K562 (cell line): ENCODE results near the gene HDLBP. TPM values are rescaled to one million over a fixed set of nuclear protein-coding genes. Genes with fewer than 3 reads are reported as not detected.

Source experiments
- ATAC-seq: fragments of 200-7000 bp; cut with Tn5 transposase; 3 replicates; pipeline ENCODE4 v1.9.1; 2020; ENCODE audit warnings: moderate library complexity
- BruUV-seq: library from RNA; stranded (reverse); fragments of 400-500 nt; replicated peaks from 2 replicates; lab custom pipeline; 2021; lab: Mats Ljungman, UMichigan
- CTCF ChIA-PET: fragments of 300-600 bp; formaldehyde crosslinking; extraction: SDS; loops from one replicate; lab custom pipeline; 2021; ENCODE audit warnings: low intra/inter-chr PET ratio; lab: Yijun Ruan, JAX
- POLR2A ChIA-PET: fragments of 300-600, 350-650 bp; sonication (Branson Sonifier 250); formaldehyde crosslinking; extraction: SDS; loops from one replicate; lab custom pipeline; 2021; ENCODE audit warnings: antibody characterized with exemption, inconsistent platforms; lab: Yijun Ruan, JAX
- DNase-seq, 4 experiments: peaks; one replicate each; pipeline versions ENCODE4 v3.0.0 to v3.0.0-alpha.2; 2011 to 2018; ENCODE audit warnings: low spot score in 3 of 4, mixed read lengths in 3 of 4; ENCODE audit errors: extremely low read depth in 1 of 4
- FAIRE-seq: peaks from 2 replicates; lab custom pipeline; 2011; peaks lifted over from hg19 to GRCh38; lab: Jason Lieb, UNC
- H2AFZ ChIP-seq: 2 replicates; pipeline ENCODE4 v1.6.0; 2011; ENCODE audit warnings: low read depth, low read length, control low read depth, inconsistent platforms
- H3K27ac ChIP-seq: fragments of 200-600 bp; 3 replicates; pipeline ENCODE4 v1.8.0; 2011; ENCODE audit warnings: low read depth, mild to moderate bottlenecking, control low read depth, inconsistent platforms, low read length, moderate library complexity, mixed read lengths; ENCODE audit errors: extremely low read depth
- H3K27me3 ChIP-seq, 2 experiments: fragments of 300-600 bp in 1 of 2; 2 replicates in 1 of 2; 3 replicates in 1 of 2; pipeline versions ENCODE4 v1.6.0 to v1.8.0; 2011; ENCODE audit warnings: inconsistent platforms in 2 of 2, low read length in 2 of 2, mild to moderate bottlenecking in 1 of 2, mixed read lengths in 1 of 2, moderate library complexity in 1 of 2; ENCODE audit not compliant: control insufficient read depth in 2 of 2, insufficient read depth in 2 of 2
- H3K36me3 ChIP-seq: fragments of 300-600 bp; 3 replicates; pipeline ENCODE4 v1.8.0; 2011; ENCODE audit warnings: mild to moderate bottlenecking, low read length, inconsistent platforms; ENCODE audit not compliant: control insufficient read depth, insufficient read depth
- H3K4me1 ChIP-seq, 2 experiments: fragments of 200-600 bp in 1 of 2; replicated peaks in 1 of 2; 2 replicates in 1 of 2; 3 replicates in 1 of 2; pipeline versions ENCODE4 v1.5.1 to v1.8.0; 2011; ENCODE audit warnings: inconsistent platforms in 2 of 2, low read length in 2 of 2, mild to moderate bottlenecking in 1 of 2, mixed read lengths in 1 of 2, moderate library complexity in 1 of 2; ENCODE audit not compliant: control insufficient read depth in 2 of 2, insufficient read depth in 2 of 2
- H3K4me2 ChIP-seq: 2 replicates; pipeline ENCODE4 v1.6.1; 2011; ENCODE audit warnings: low read length, control low read depth, inconsistent platforms, mixed read lengths; ENCODE audit not compliant: insufficient read depth
- H3K4me3 ChIP-seq: fragments of 200-600 bp; sonication (generic), shearing (Covaris generic); 2 replicates; pipeline ENCODE4 v1.5.1; 2016; ENCODE audit warnings: control low read depth, inconsistent platforms
- H3K79me2 ChIP-seq: fragments of 200-600 bp; 3 replicates; pipeline ENCODE4 v1.8.0; 2011; ENCODE audit warnings: low read length, inconsistent platforms; ENCODE audit not compliant: control insufficient read depth, insufficient read depth
- H3K9ac ChIP-seq, 2 experiments: 2 replicates each; pipeline versions ENCODE4 v1.6.0 to v1.6.1; 2011; ENCODE audit warnings: low read depth in 2 of 2, low read length in 2 of 2, control low read depth in 1 of 2, inconsistent platforms in 1 of 2, mild to moderate bottlenecking in 1 of 2, mixed read lengths in 1 of 2; ENCODE audit not compliant: insufficient read depth in 1 of 2
- H3K9me1 ChIP-seq: one replicate; pipeline ENCODE4 v1.6.0; 2011; ENCODE audit warnings: inconsistent platforms, mild to moderate bottlenecking, low read length, moderate library complexity; ENCODE audit not compliant: control insufficient read depth, insufficient read depth
- H3K9me3 ChIP-seq: replicated peaks from 2 replicates; pipeline ENCODE4 v1.5.1; 2011; ENCODE audit warnings: low read depth, low read length, inconsistent platforms; ENCODE audit not compliant: control insufficient read depth, insufficient read depth
- H4K20me1 ChIP-seq: replicated peaks from 2 replicates; pipeline ENCODE4 v1.6.1; 2011; ENCODE audit warnings: low read length, inconsistent platforms, mixed read lengths; ENCODE audit not compliant: control insufficient read depth, insufficient read depth
- GATAD2A ChIP-seq: fragments of 450-650 bp; IDR thresholded peaks from 2 replicates; pipeline ENCODE4 v1.6.1; 2017
- MLX ChIP-seq, 2 experiments: fragments of 450-650 bp in 1 of 2; sonication (generic) in 1 of 2; formaldehyde crosslinking; conservative IDR thresholded peaks; 2 replicates each; pipeline versions ENCODE4 v1.4.0 to v1.8.1; 2020 to 2022; ENCODE audit warnings: mild to moderate bottlenecking in 1 of 2, missing genetic modification reagents in 1 of 2
- SMAD3 ChIP-seq: fragments of 450-650 bp; formaldehyde crosslinking; conservative IDR thresholded peaks from 2 replicates; pipeline ENCODE4 v1.4.0; 2020; ENCODE audit warnings: mild to moderate bottlenecking
- TCF3 ChIP-seq: sonication (generic); formaldehyde crosslinking; IDR thresholded peaks from 2 replicates; pipeline ENCODE4 v1.4.0; 2020; ENCODE audit warnings: mild to moderate bottlenecking, missing genetic modification reagents
- THAP7 ChIP-seq: fragments of 250-450 bp; sonication (Bioruptor Pico); IDR thresholded peaks from 2 replicates; pipeline ENCODE4 v1.5.0; 2021
- TSHZ1 ChIP-seq: fragments of 250-450 bp; sonication (Bioruptor Pico); IDR thresholded peaks from 2 replicates; pipeline ENCODE4 v1.4.0; 2020; ENCODE audit warnings: mild to moderate bottlenecking, moderate library complexity
- ZBTB12 ChIP-seq: fragments of 250-450 bp; sonication (Bioruptor Pico); IDR thresholded peaks from 2 replicates; pipeline ENCODE4 v1.4.0; 2020
- ZNF592 ChIP-seq: fragments of 450-650 bp; IDR thresholded peaks from 2 replicates; pipeline ENCODE4 v1.6.1; 2017; ENCODE audit warnings: antibody characterized with exemption, mild to moderate bottlenecking
- WGBS: fragments of 100-300 bp; shearing (Covaris generic); methylation state at CpG from one replicate; pipeline ENCODE4 v1.1.6; 2016; ENCODE audit warnings: low coverage, mixed read lengths; ENCODE audit not compliant: insufficient coverage; ENCODE audit errors: missing lambda C conversion rate; 5-methylcytosine and 5-hydroxymethylcytosine counted together
- in situ Hi-C: fragments of 300-500 bp; cut with MboI; formaldehyde crosslinking; loops from 4 replicates; pipeline ENCODE4 v1.15.0; 2018; ENCODE audit warnings: inconsistent platforms, mixed read lengths
- intact Hi-C: fragments of 100-400 bp; cut with micrococcal nuclease; formaldehyde crosslinking; loops from 2 replicates; pipeline ENCODE4 v1.14.2; 2022
- polyA plus RNA-seq, 8 experiments: library from polyadenylated mRNA; depleted of rRNA in 4 of 8; stranded (reverse) in 5 of 8; unstranded in 3 of 8; fragments of >200 nt; fragmentation: Nextera tagmentation in 2 of 8; fragmentation: Illumina TruSeq in 1 of 8; extraction: Ambion mirVana in 2 of 8; extraction: Trizol in 1 of 8; gene quantifications; 2 replicates each; pipeline versions ENCODE4 v1.2.1 to v1.2.3, GENCODE V29; 2011 to 2014; ENCODE audit warnings: inconsistent platforms in 1 of 8, missing spikeins in 1 of 8
- total RNA-seq, 7 experiments: library from RNA; depleted of rRNA in 6 of 7; stranded (reverse); fragments of >200 nt in 6 of 7; fragmentation: Illumina TruSeq in 2 of 7; extraction: Trizol in 2 of 7; gene quantifications; 2 replicates each; pipeline versions ENCODE4 v1.2.1 to v1.2.3, GENCODE V29; 2011 to 2021; ENCODE audit warnings: low replicate concordance in 1 of 7

Gene HDLBP
- total and polyA plus RNA-seq, 9 of the 15 experiments (the other 6 are each of a cell fraction or from before 2014, with no cell fraction given), result 24.4 to 378 (median 146) TPM

- Histone ChIP-seq H3K9me1 (peaks cover 3% of the 10 kb centered on the region), H3K9ac (no peak overlapping the region; a peak in 1 of 4 replicates), H3K27me3 (no peaks in the 10 kb centered on the region), H3K36me3 (peaks cover 8% of the 10 kb centered on the region; the same call in 1 of the 3 replicates), H3K27ac (0 out of 3 replicates have a peak overlapping the region, but pooled peaks have one; percentile 48), H3K4me1 (peaks cover 18 to 28% of the 10 kb centered on the region in 2 experiments; a peak in 4 of 5 replicates), H2AFZ (no peak overlapping the region), H3K79me2 (peaks cover 94% of the 10 kb centered on the region), H3K4me2 (peak overlapping the region; percentile 41; the same call in 1 of the 2 replicates), H3K9me3 (no peaks in the 10 kb centered on the region), H3K4me3 (no peak overlapping the region), H4K20me1 (peaks cover 36% of the 10 kb centered on the region)
- ChIA-PET POLR2A (interaction anchor here (0.6 to 6.9 kb wide), 4 partner anchors 12 to 213 kb away, joined by 4 to 64 read pairs (median 6); partner anchors contain the start of genes HDLBP and SEPTIN2), CTCF (no interaction called here)
- intact Hi-C loops, result no loop called here
- DNase-seq (peak in 2 of 4 experiments; percentile 22 to 39), ATAC-seq (peak; percentile 63), FAIRE-seq (peak; percentile 44)
- BruUV-seq, result no TSS peak
- in situ Hi-C loops, result no loop called here
- 37% methylated on average over 13 of the region's 13 CpGs for WGBS
- 0 out of 2 replicates have a peak, but pooled peaks have one; percentile 2 for TF ChIP-seq TCF3 (CRISPR knock-in tag)
- no peak for TF ChIP-seq MLX (CRISPR knock-in tag; conservative IDR thresholded peaks at IDR 0.05)
- no peak for TF ChIP-seq TSHZ1 (CRISPR knock-in tag)
- TF ChIP-seq SMAD3, result no peak
- no peak for TF ChIP-seq ZNF592
- TF ChIP-seq GATAD2A, result no peak
- TF ChIP-seq THAP7 (CRISPR knock-in tag), result no peak
- TF ChIP-seq ZBTB12, result no peak
Observed at GRCh38 chr2:241302759-241303651, 12.5 kb downstream of the HDLBP start.
